ENCODE results near the gene GLTP.

GLTP gene

GRCh38 chr12:109827080-109827479 is 53.3 kb downstream of the GLTP start:
- H3K4me3 ChIP-seq (ENCODE audit: control insufficient read depth, low read depth, low read length), result no peak overlapping the region
- TF ChIP-seq, protein P1, sequence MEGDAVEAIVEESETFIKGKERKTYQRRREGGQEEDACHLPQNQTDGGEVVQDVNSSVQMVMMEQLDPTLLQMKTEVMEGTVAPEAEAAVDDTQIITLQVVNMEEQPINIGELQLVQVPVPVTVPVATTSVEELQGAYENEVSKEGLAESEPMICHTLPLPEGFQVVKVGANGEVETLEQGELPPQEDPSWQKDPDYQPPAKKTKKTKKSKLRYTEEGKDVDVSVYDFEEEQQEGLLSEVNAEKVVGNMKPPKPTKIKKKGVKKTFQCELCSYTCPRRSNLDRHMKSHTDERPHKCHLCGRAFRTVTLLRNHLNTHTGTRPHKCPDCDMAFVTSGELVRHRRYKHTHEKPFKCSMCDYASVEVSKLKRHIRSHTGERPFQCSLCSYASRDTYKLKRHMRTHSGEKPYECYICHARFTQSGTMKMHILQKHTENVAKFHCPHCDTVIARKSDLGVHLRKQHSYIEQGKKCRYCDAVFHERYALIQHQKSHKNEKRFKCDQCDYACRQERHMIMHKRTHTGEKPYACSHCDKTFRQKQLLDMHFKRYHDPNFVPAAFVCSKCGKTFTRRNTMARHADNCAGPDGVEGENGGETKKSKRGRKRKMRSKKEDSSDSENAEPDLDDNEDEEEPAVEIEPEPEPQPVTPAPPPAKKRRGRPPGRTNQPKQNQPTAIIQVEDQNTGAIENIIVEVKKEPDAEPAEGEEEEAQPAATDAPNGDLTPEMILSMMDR (conservative IDR thresholded peaks at IDR 0.05; ENCODE audit: control insufficient read depth, insufficient read depth, low read depth, low read length), result no peak
- DNase-seq (ENCODE audit: low read depth), result no peak

- no peak for DNase-seq (ENCODE audit: low read depth)
- TF ChIP-seq, protein P1 (conservative IDR thresholded peaks at IDR 0.05; ENCODE audit: control insufficient read depth, insufficient read depth, low read depth, low read length), result no peak
- H3K4me3 ChIP-seq (ENCODE audit: control insufficient read depth, low read depth, low read length), result no peak overlapping the region
Measured at GRCh38 chr12:109824731-109825130, 55.6 kb downstream of the GLTP start.

DNA sequence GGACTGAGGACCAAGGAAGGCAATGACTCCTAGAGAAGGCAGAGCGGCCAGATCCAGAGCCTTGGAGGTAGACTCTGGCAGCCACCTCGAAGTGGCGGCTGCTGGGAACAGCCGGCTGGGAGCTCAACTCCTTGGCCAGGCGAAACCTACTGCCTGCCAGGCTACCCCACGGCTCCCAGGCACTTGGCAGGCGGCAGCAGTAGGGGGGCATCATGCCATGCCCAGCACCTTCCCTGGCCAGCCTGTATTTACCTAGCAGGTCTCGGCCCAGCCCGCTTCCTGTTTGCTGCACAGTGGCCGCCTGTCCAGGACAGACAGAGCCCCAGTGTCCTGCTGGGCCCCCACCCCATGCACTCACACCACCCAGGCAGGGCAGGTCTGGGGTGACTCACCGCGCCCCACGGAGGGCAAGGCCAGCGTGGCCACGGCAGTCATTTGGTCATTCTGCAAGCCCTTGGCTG is 57.4 kb downstream of the GLTP start:
- TF ChIP-seq, protein P1 (conservative IDR thresholded peaks at IDR 0.05; ENCODE audit: control insufficient read depth, insufficient read depth, low read depth, low read length), result no peak
- DNase-seq (ENCODE audit: low read depth), result no peak
- H3K4me3 ChIP-seq (ENCODE audit: control insufficient read depth, low read depth, low read length), result no peak overlapping the region

DNA sequence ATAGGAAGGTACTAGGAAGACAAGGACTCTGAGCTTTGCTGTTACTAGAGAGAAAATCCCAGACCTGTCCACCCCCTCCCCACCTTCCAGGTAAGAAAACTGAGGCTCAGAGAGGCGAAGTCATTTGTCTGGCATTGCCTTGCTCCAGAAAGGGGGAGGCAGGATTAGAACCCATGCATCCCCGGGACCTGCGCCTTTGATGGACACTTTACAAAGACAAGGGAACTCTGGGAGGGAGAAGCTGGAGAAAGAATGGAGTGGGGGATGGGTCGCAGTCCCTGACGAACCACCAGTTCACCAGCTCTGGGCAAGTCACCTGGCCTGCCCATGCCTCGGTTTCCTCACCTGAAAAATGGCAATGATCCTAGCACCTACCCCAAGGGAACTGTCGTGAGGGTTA is 57.9 kb downstream of the GLTP start:
- DNase-seq (ENCODE audit: low read depth), result no peak
- TF ChIP-seq, protein P1 (conservative IDR thresholded peaks at IDR 0.05; ENCODE audit: control insufficient read depth, insufficient read depth, low read depth, low read length), result no peak
- no peak overlapping the region for H3K4me3 ChIP-seq (ENCODE audit: control insufficient read depth, low read depth, low read length)

GRCh38 chr12:109821968-109822367 is 58.4 kb downstream of the GLTP start:
- DNase-seq (ENCODE audit: low read depth), result no peak
- TF ChIP-seq, protein P1 (conservative IDR thresholded peaks at IDR 0.05; ENCODE audit: control insufficient read depth, insufficient read depth, low read depth, low read length), result no peak
- H3K4me3 ChIP-seq (ENCODE audit: control insufficient read depth, low read depth, low read length), result no peak overlapping the region

DNA sequence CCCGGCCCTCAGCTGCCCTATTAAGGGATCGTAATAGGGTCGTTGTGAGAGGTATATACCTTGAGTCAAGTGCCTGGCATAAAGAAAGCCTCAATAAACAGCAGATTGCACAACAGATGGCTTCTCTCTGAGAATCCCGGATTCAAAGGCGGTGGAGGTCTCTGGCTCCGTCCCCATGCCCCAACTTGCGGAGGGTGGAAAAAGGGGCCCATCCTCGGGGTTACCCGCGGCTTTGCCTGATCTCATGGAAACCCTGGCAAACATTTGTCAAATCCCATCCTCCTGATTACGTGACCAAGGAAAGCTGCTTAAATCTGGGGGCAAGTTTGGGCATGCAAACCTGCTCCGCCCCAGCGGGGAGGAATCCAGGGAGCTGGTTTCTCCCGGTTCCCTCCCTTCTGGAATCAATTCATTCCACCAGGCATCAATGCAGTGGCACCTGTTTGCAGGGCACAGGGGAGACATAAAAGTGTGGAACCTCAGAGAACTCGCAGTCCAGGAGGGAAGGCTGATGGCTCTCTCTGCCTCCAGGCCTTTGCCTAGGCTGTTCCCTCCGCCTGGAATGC is 59.4 kb downstream of the GLTP start:
- TF ChIP-seq, protein P1 (conservative IDR thresholded peaks at IDR 0.05; ENCODE audit: control insufficient read depth, insufficient read depth, low read depth, low read length), result no peak
- no peak overlapping the region for H3K4me3 ChIP-seq (ENCODE audit: control insufficient read depth, low read depth, low read length)
- no peak for DNase-seq (ENCODE audit: low read depth)
